Kidney epithelial cell (primary cell): ENCODE measurements around the gene DYTN. TPM values are rescaled to one million over a fixed set of nuclear protein-coding genes. Genes with fewer than 3 reads are reported as not detected.

Experiments used
- DNase-seq: peaks from one replicate; pipeline ENCODE4 v3.0.0-alpha.2; 2010; ENCODE audit warnings: low read depth
- H3K27me3 ChIP-seq: 2 replicates; pipeline ENCODE4 v1.6.0; 2011; ENCODE audit warnings: low read length; ENCODE audit not compliant: control insufficient read depth, insufficient read depth
- H3K36me3 ChIP-seq: 2 replicates; pipeline ENCODE4 v1.5.1; 2011; ENCODE audit warnings: low read length; ENCODE audit not compliant: control insufficient read depth, insufficient read depth
- H3K4me3 ChIP-seq: 2 replicates; pipeline ENCODE4 v1.5.1; 2011; ENCODE audit warnings: low read depth, mild to moderate bottlenecking, control low read depth, low read length
- CTCF ChIP-seq: IDR thresholded peaks from 2 replicates; pipeline ENCODE4 v1.5.1; 2011; ENCODE audit warnings: mild to moderate bottlenecking, moderate library complexity, low read length, control low read depth, inconsistent platforms; ENCODE audit not compliant: insufficient read depth, poor library complexity, severe bottlenecking
- total RNA-seq: library from RNA; depleted of rRNA; stranded (reverse); fragments of >200 nt; gene quantifications from 2 replicates; pipeline ENCODE4 v1.2.3, GENCODE V29; 2015

Gene DYTN
- total RNA-seq, 1 donor from 2014 or later = not detected

- no peak for DNase-seq
- H3K27me3 ChIP-seq = no peaks in the 10 kb centered on the region
- no peaks in the 10 kb centered on the region for H3K36me3 ChIP-seq
- TF ChIP-seq CTCF = no peak
- H3K4me3 ChIP-seq = no peak overlapping the region
Measured at GRCh38 chr2:206740800-206741199, 22.6 kb upstream of the DYTN start.

- no peaks in the 10 kb centered on the region for H3K27me3 ChIP-seq
- DNase-seq = no peak
- H3K36me3 ChIP-seq = no peaks in the 10 kb centered on the region
- no peak overlapping the region for H3K4me3 ChIP-seq
- no peak for TF ChIP-seq CTCF
Measured at GRCh38 chr2:206739271-206739670, 21.1 kb upstream of the DYTN start.

GRCh38 chr2:206736935-206737334, 18.7 kb upstream of the DYTN start:
- DNase-seq = no peak
- no peak for TF ChIP-seq CTCF
- Histone ChIP-seq H3K27me3 (no peaks in the 10 kb centered on the region), H3K4me3 (no peak overlapping the region), H3K36me3 (no peaks in the 10 kb centered on the region)

- no peak for DNase-seq
- Histone ChIP-seq H3K4me3 (no peak overlapping the region), H3K36me3 (no peaks in the 10 kb centered on the region), H3K27me3 (no peaks in the 10 kb centered on the region)
- no peak for TF ChIP-seq CTCF
Measured at GRCh38 chr2:206733341-206733740, 15.1 kb upstream of the DYTN start.

GRCh38 chr2:206728277-206729199, 10.3 kb upstream of the DYTN start:
- no peak for DNase-seq

More at GRCh38 chr2:206728277-206729199, 10.3 kb upstream of the DYTN start:
- H3K4me3 ChIP-seq = no peak overlapping the region
- no peaks in the 10 kb centered on the region for H3K36me3 ChIP-seq
- TF ChIP-seq CTCF = no peak
- no peaks in the 10 kb centered on the region for H3K27me3 ChIP-seq
